Stimulated activated CD4-positive, alpha-beta T cell treated with anti-CD3 and anti-CD28 coated beads, Interleukin-4, amount 100 ng/mL, for 4 hours (primary cell): Measurements from ENCODE around the gene CHST8.

ENCODE experiments used
- DNase-seq, 2 experiments: peaks; one replicate each; pipeline ENCODE4 v3.0.0-alpha.2; 2020

Gene CHST8

DNA sequence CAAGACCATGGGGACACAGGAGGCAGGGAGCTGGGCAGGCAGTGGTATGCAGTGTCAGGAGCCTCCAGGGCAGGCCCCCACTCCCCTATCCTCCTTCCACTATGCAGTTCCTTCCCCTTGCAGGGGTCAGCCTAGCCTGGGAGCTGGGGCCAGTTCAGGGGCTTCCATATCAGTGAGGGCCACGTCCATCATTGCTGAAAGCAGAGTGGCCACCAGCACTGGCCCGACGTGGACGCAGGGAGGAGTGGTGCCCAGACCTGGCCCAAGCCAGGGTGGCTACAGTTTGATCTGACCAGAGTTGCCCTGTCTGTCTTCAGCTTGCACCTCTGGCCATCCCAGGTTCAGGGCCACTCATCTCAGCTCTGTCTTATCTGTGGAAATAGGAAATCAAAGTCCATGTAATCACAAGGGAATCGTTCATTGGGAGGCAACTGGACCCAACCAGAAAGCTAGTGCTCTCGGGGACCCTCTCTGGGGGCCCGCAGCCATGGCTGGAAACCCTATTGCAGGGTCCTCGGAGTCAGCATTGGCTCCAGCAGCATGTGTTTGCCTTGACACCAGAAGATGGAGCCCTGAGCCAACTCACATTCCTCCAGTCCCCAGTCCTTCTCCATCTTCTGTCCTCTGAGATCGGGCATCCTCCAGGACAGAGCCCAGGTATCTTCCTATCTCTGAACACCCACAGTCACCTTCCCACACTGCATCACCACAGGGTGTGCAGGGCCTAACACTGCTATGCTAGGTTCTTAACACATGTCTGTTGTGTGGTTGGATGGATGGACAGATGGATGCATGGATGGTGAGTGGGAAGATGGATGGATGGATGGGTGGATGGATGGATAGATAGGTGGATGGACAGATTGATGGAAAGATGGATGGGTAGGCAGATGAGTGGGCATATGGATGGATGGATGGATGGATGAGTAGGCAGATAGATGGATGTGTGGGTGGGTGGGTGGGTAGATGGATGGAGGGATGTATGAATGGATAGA is 99.2 kb downstream of the CHST8 start:
- DNase-seq = no peak

DNA sequence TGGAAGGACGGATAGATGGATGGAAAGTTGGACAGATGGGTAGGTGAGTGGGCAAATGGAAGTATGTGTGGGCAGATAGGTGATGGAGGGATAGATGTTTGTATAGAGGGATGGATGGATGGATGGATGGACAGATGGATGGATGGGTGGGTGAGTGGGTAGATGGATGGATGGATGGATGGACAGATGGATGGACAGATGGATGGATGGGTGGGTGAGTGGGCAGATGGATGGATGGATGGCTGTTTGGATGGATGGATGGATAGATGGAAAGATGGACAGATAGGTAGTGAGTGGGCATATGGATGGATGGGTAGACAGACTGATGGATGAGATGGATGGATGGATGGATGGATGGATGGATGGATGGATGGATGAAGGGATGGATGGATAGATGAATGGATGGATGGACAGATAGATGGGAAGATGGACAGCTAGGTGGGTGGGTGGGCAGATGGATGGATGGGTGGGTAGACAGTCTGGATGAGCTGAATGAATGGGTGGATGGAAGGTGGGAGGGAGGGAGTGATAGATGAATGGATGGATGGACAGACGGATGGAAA is 100.1 kb downstream of the CHST8 start:
- no peak for DNase-seq

DNA sequence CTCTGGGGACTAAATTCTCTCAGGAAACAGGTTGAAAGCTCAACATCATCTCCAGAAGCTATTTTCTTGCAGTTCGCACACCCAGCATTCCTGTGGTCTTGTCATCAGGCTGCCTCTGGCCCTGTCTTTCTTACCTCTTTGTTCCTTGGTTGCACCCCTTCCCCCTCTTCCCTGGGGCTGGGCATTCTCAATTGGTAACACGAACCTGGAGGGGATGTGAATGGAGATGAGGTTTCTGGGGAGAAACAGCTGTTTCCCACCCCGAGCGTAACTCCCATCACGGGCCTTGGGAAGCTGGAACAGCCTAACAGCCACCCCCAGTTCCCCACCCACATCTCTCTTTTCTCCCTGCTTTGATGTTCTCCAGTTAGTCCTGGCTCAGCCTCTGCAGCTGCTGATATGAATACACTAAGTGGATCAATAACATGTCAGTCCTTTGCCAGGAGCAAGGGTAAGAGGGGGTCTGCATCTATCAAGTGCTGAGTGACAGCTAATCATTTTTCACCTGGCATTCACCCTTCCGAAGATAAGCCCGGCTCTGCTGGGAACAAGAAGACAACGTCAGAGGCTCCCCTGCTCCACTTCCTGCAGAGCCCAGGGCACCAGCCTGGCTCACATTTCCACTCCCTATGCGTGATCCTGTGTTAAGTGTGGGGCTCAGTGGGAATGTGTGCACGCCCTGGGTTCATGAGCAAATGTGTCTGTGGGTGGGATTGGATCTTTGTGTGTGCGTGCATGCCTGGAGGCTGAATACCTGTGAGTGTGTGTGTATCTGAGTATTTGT is 100.9 kb downstream of the CHST8 start:
- DNase-seq = no peak

DNA sequence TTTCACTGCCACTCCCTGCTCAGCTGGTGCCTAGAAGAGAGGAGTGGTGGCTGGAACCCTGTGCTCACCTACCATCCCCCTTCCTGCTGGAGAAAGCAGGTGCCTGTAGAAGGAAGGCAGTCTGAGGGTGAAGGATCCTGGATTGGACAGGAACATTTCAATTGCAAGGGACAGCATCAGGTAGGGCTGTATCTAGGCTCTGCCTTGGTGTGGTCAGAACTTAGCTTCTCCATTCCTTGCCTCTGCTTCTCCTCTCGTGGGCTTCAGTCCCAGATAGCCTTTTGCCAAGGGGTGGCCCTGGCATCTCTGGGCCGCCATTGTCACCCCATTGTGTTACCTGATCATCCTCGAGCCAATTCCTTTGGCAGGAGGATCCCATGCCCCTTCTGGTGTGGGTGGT is 101.8 kb downstream of the CHST8 start:
- no peak for DNase-seq

DNA sequence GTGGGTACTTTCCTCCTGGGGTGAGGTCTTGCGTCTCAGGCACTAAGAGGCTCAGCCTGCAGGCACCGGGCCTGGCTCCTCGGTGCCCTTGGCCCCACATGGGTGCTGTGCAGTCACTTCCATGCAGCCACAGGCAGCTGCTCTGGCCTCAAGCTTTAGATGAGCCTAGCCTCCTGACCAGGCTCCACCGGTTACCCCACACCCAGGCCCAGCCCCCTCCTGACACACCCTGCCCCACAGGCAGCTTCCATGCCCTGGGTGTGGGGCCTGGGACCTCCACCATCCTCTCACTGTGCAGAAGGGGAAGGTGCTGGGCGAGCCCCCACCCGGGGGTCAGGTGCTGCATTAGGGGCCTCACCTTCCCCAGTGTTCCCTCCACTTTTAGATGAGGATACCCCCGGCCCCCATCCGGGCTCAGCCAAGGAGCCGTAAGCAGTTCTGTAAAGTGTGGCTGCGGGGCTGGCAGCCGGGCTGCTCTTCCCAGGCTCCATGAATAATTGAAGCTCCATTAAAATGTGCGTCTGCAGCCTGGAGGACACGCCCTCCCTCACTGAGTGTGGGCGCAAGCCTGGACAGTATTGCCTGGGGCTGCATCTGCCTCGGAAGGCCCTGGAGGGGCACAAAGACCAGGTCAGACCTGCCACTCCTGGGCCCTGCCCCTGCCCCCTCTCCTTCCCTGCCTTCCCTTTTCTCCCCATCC is 102.4 kb downstream of the CHST8 start:
- no peak for DNase-seq

DNA sequence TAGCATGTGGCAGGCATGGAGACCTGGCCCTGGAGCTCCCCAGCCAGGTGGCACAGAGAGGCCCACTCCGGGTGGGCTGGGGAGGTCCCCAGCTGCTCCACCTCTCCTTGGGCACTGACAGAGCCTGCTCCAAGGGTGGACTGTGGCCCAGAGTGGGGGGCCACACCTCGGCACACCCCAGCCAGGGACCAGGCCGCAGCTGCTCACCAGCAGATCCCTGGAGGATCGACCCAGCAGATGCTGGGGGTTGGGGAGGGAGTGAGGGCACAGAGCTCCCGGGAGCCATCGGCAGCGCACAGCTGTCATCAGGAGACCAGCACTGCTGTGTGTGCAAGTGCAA is 102.9 kb downstream of the CHST8 start:
- DNase-seq = no peak

DNA sequence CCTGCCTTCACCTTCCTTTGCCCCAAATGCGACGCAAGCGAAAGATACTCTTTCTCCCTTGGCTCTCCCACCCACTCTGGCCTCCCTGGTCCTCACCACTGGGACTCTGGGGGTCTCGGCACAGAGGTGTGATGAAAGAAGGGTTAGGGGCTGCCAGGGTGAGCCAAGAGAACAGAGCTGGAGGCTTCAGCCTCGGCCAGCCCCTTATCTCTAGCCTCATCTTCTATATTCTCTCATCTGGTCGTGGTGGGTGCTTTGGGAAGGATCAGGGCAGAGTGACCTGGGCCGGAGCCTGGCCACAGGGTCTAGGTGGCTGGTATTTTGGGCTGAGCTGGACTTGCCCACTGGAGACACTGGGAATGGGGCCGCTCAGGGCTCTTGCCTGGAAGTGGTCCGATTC is 103.8 kb downstream of the CHST8 start:
- DNase-seq = no peak

DNA sequence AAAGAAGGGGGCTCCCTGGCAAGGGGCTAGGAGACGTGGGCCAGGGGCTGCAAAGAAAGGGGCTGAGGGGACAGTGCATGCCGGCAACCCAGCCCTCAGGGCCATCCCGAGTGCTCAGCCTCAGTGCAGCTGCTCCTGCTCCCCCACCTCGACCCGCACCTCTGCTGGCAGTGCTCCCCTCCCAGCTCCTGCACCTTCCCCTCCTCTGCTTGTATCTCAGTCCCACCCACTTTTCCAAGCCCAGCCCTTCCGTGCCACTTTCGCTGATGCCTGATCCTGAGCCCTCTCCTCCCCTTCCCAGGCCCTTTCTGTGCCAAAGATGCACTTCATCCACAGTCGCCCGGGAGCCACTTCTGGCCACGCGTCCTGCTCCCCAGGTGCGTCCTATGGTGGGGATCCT is 105.0 kb downstream of the CHST8 start:
- no peak for DNase-seq

DNA sequence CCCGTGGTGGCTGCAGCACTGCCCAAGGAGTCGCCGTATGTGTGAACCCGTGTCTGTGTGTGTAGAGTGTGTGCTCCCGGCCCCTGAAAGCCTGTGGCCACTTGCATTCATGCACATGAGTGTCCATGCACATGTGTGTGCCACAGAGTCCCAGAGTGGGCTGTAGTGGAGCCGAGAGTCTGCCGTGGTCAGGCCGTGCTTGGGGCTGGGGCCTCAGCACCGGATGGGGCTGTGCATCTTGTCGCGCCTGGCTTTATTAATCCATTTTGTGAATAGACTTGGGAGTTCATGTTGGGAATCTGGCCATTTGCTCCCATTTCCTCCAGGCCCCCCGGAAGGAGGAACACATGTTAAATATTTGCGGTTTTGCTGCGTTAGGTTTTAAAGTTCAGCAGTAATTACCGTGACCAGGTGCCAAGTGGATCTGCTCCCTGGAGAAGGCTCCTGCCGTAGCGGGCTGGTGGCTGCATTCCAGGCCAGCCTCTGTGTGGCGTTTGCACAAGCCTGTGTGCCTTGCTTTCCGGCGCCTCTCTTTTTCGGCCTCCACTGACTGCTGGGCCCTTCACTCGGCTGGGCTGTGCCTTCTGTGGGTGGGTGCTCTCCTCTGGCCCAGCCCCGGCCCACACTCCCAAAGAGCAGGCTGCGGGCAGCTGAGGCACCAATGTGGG is 105.7 kb downstream of the CHST8 start:
- DNase-seq = no peak

DNA sequence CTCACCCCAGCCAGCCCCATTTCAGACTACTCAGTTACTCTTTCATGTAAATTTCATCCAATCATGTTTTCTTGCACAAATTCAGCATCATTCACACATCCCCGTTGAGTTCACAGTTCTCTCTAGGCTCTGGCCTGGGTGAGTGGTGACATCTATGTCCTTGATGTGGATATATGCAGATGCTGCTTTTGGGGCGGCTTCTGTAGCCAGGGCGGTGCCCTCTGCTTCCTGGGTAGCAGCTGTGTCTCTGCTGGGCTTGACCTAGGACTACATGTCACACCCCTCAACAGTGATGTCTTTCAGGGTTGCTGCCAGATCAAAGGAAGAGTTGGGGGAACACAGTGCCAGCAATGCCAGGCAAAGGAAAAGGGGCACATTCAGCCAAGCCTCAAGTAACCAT is 106.4 kb downstream of the CHST8 start:
- DNase-seq = no peak

DNA sequence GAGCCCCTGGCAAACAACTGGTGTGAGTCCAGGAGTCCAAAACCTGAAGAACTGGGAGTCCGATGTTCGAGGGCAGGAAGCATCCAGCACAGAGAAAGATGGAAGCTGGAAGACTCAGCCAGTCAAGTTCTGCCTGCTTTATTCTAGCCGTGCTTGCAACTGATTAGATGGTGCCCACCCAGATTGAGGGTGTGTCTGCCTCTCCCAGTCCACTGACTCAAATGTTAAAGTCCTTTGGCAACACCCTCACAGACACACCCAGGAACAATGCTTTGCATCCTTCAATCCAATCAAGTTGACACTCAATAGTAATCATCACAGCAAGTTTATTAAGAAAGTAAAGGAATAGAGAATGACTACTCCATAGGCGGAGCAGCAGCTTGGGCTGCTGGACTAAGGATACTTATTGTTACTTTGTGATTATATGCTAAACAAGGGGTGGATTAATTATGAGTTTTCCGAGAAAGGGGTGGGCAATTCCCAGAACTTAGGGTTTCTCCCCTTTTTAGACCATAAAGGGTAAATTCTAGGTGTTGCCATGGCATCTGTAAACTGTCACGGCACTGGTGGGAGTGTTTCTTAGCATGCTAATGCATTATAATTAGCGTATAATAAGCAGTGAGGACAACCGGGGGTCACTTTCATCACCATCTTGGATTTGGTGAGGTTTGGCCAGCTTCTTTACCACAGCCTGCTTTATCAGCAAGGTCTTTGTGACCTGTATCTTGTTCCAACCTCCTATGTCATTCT is 109.3 kb downstream of the CHST8 start:
- DNase-seq = no peak

DNA sequence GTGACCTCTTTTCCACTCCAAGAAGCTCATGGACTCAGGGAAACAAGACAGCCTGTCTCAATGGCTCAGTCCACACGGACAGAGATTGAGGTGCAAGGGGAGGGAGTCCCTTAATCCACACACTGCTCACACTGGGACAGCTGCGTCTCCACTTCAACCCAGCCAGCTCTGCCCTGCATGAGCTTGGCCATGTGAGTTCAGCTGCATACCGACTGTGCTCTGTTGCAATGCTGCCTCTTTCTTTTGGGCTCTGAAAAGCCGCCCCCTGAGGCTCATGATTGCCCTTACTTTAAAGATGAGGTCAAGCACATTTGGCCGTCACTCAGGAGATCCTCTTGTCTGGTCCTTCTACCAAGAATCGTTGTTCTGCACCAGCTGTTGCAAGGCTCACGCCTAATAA is 110.1 kb downstream of the CHST8 start:
- no peak for DNase-seq

DNA sequence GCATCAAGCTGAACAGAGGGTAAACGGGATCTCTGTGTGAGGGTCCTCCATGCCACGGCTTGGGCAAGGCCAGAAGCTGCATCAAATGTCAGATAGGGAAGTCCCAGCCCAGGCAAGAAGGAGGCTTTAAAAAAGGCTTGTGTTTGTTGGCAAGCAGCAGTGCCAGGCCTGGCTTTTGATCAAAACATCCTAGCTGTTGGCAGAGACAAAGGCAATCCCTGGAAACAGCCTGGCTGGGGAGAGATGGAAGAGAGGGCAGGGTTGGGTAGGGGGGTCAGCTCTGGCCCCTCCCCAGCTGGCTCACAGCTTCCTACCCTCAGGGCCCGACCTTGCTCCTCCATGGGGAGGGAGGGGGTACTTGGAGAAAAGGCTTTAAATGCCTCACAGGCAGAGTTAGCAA is 113.2 kb downstream of the CHST8 start:
- no peak for DNase-seq

DNA sequence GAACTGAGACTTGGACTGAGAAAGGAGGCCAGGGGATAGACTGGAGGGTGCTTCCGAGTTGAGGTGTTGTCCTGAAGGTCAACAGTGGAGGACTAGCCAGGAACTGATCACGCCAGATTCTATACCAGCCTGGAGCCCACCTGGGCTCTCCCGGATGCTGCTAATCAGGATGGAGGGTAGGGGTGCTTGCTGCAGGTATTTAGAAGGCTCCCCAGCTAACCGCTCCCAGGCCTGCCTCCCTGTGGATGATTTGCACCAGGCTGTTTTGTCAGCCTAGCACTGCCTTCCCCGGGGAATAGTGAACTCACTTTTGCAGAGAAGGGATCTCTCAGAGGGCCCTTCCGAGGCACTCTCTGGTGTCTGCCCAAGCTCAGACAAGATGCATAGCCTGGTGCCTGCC is 114.4 kb downstream of the CHST8 start:
- no peak for DNase-seq

DNA sequence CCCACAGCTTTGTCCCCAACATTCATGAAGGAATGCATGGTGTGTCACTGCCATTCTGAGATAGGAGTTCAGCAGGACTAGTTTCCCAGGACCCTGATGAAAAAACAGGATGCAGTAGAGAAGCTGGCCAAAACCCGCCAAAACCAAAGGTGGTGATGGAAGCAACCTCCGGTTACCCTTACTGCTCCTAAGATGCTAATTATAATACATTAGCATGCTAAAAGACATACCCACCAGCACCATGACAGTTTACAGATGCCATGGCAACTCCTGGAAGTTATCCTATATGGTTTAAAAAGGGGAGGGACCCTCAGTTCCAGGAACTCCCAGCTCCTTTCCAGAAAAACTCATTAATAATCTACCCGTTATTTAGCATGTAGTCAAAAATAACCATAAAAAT is 115.0 kb downstream of the CHST8 start:
- no peak for DNase-seq

DNA sequence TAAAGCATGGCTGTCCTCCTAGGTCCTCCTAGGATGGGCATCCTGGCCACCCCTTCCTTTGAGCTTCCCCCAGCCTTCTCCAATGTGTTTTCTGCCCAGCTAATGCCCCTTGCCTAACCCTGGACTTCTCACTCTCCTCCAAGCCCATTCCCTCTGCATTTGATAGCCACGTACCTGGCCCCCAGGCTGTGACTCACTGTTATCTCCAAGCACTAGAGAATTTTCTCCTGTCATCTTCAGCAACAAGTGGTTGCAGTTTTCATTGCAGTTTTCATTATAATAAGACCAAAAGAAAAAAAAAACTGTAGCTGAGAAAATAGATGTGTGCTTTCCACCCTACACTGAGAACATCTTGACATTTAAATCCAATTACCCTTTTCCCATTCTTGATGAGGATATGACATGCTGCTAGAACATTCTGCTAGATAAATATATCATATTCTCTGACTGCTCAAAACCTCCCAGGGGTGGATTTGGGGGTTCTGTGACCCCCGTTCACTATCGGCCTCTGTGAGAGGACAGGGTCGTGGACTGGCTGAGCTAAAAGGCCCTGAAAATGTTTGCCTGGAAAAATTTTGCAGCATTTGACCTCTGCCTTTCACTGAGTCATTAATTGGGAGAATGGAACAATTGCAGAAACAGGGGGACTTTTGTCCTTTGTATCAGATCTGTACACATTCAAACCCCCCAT is 116.1 kb downstream of the CHST8 start:
- no peak for DNase-seq

DNA sequence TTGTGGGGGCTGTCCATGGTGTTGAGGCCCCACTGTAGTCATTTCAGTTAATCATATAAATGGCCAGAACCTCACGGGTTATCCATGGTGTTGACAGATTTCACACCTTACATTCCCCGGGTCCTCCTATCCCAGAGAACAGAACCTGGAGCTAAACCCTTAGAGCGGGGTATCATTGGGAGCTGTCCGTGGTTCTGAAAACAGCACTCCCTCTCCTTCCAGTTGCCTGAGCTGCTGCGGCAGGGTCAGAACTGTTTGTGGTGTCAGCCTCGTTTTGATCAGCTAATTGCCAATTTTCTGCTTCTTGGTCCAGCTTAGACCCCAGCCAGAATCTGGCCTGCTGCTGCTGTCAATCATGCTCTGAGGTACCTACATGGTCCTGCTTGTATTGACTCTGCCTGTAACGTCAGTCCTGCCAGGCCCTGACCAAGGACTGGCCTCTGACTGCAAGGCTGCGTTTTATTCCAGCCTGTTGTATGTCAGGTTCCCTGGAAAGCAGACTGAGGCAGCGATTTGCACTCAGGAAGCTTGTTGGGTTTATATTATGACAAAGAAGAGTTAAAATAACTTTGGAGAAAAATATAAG is 119.2 kb downstream of the CHST8 start:
- peak in 1 of 2 experiments; percentile 14 for DNase-seq

DNA sequence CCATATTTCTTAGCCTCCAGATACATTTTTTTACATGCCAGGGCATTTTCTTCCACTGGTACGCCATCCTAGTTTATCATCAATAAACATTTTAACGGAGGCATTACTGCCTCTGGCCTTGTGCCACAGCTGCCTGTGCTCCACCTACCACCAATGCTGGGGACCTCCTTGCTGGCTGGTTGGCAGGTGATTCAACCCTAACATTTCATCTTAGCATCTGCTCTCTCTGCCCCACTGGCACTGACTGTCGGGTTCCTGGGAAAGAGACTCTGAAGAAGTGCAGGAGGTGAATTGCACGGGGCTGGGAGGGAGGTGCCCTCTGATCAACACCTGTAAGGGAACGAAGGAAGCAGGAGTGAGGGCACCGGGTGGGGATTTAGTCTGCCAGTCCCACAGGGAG is 123.5 kb downstream of the CHST8 start:
- DNase-seq = no peak

DNA sequence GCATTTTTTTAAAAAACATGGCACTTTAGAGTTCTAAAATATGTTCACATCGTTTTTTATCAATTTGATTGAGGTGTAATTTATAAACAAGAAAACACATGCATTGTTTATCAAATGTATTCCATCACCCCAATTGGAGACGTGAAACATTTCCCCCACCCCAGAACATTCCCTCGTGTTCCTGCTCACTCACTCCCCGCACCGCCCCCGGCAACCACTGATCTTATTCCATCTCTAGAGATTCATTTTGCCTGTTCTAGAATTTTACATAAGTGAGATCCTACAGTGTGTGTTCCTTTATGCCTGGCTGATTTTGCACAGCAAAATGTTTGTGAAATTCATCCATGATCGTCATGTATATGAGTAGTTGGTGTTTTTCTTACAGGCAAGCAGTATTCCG is 124.4 kb downstream of the CHST8 start:
- DNase-seq = no peak

DNA sequence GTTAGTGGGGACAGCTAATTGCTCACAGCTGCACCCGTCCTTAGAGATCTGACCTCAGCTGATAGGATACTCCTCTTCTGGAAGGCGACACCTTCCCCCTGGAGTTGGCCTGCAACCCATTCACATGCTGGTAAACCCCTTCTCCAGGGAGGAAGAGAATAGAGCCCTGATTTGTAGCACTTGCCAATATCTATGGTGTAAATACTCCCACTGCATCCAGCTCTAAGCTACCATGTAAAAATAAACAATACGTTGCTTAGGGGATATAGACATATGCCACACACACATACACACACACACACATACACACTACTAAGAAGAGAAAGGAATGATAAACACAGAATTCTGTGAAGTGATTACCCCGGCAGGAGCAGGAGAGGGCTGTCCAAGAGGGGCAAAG is 125.5 kb downstream of the CHST8 start:
- DNase-seq = no peak

DNA sequence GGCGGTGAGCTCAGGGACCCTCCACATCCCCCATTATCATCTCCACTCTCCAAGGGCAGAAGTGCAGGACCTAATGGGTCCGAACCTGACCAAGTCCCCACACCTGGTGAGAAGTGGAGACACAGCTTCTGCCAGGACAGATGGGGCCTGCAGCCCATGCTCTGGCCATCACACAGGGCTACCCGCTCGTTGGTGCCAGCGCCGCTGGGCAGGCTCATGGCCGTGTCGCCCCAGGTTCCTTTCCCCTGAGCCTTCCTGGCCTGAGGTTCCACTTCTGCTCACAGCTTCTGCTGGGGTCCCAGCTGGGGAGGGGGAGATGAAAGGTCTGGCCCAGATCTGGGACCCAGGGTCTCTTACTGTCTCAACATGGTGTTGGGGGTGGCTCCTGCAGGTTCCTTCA is 126.5 kb downstream of the CHST8 start:
- no peak for DNase-seq
